Renal cortex interstitium (tissue), 11 donors: ENCODE data around the gene OPHN1. TPM values are rescaled to one million over a fixed set of nuclear protein-coding genes. Genes with fewer than 3 reads are reported as not detected.

Source experiments
- DNase-seq, 11 donors: peaks; one replicate each; pipeline ENCODE4 v3.0.0-alpha.2; 2013; ENCODE audit warnings: low read depth in 9 of 11, low spot score in 4 of 11; ENCODE audit errors: extremely low read depth in 1 of 11
- polyA plus RNA-seq, 3 donors: library from polyadenylated mRNA; unstranded; fragments of 120-200 nt; gene quantifications; one replicate each; pipeline ENCODE4 v1.2.1, GENCODE V29; 2013; ENCODE audit not compliant: insufficient read length in 3 of 3

OPHN1 gene
- polyA plus RNA-seq, 3 donors, result 8.8 to 11.3 (median 9.0) TPM

DNA sequence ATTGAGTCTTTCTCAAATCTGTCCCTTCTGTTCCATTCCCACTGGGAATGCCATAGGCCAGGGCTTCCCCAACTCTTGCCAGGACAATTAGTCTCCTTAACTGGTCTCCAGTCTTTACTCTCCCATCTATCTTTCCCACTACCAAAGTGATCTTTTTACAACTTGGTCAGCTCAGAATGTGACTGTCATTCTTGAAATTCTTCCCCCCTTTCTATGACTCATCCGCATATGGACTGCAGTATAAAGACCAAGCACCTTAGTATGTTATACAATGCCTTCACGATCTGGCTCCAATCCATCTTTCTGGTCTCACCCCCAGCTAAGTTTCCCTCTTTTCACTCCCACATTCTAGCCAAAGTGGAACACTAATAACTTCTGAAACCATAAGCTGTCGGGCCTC lies 383.8 kb downstream of the OPHN1 start:
- no peak for DNase-seq

DNA sequence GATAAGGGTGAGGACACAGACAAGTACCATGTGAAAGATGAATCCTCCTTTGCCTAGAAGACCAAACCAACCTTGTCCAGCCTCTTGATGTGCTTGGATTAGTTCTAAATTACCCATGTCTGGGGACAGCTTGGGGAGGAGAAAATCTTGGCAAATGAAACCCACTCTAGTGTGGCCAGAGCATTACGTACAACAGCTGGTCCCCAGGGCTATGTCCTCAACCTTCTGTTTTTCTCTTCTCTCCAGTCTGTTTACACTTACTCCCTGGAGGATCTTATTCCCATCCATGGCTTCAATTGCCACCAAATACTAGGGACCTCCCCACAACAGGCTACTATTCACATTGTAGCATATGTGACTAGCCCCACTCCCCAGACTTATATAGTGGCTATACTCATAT lies 384.5 kb downstream of the OPHN1 start:
- no peak for DNase-seq

DNA sequence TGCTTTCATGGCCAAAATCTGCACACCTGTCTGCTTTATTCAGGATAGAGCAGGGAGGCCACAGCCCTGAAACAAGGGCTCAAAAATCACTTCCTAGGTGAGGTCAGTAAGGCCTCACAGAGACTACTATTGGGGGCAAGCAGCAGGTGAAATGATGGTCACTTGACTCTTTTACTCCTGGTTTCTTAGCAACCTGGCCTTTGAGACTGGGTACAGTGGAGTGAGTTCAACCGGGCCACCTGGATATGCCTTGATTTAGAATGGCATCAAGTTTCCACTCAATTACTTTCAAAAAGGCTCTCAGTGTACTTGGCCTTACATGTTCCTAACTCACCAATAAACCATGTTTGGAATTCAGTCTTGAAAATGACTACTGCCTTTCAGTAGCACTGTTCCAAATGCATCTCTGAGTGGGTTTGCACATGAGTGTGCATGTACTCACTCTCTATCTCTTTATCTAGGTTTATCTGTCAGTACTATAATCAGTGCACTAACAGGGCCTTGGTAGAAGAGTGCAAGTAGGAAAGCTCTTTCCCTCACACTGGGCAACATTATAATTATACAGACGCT lies 388.2 kb downstream of the OPHN1 start:
- peak in 1 of 11 donors; percentile 4 for DNase-seq

DNA sequence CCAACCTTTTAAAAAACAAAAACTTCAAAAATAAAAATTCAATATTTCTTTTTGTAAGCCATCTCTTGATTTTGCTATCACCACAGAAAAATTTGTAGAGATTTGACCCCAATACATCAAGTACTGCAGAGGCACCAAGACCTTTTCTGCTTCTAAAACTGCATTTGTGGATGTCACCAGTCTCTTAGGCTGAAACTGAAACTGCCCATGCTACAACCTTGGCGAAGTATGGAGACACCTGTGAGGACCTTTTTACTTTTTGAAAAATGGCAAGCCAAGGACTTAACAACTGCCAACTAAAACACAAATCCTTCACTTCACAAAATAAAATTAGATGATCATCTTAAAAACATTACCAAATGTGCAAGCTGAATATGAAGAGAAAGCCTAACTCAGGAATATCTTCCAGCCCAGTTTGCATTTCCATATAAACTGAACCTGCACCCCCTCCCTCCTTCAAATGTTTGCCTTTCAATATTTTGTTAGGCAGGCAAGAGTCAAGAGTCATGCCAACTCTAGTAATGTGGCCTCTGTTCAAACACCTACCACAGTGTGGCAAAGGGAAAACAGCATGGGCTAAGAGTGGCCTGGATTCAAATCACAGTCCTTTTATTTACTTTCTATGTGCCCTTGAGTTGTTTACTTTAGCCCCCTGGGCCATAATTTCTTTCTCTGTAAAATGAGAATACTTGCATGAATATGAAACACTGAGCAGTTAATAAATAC lies 389.4 kb downstream of the OPHN1 start:
- DNase-seq, result no peak

DNA sequence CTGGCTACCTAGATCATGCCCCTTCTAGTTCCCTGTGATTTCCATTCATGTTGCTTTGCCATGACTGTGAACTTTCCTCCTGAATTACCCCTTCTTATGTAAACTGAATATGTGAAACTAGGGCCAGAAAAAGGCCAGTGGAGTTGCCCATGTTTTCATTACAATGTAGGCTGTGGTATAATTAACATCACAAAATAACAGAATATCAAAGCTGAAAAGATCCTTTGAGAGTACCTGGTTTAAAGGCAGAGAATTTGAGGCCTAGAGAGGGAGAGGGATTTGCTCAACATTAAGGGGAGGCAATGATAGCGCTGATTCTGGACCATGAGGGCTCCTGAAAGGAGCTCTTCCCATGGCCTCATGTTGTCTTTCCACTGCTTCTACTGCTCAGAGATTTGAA lies 392.2 kb downstream of the OPHN1 start:
- no peak for DNase-seq

DNA sequence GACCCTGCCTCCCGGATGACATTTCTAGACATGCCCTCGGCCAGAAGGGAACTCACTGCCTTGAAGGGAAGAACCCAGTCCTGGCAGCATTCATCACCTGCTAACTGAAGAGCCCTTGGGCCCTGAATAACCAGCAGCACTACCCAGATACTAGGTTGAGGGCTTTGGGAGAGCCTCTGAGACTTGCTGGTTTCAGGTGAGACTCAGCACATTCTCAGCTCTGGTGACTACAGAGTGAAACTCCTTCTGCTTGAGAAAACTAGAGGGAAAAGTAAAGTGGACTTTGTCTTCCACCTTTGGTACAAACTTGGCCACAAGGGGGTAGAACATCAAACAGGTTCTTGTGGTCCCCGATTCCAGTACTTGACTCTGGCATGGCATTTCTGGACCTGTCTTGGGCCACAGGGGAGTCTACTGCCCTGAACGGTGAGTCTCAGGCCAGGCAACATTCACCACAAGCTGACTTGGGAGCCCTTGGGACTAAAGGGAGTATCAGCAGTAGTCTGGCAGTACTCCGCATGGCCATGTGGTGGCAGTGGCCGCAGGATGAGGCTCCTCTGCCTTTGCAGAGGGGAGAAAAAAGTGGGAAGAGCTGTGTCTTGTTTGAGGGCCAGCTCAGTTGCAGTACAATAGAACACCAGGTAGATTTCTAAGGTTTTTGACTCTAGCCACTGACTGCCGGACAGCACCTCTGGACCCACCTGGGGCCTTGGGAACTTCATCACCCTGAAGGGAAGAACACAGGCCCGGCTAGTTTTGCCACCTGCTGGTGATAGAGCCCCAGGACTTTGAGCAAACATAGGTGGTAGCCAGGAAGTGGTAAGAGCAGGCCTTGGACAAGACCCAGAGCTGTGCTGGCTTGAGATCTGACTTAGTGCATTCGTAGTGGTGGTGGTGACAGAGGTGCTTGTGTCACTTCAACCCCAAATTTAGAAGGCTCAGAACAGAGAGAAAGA lies 414.8 kb downstream of the OPHN1 start:
- no peak for DNase-seq

DNA sequence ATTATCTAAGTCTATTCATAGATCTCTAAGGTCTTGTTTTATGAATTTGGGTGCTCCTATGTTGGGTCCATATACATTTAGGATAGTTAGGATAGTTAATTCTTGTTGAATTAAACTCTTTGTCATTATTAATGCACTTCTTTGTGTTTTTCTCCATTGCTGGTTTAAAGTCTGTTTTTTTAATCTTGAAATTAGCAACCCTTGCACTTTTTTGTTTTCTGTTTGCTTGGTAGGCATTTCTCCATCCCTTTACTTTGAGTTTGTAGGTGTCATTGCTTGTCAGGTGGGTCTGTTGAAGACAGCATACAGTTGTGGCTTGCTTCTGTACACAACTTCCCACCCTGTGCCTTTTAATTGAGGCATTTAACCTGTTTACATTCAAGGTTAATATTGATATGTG lies 434.8 kb downstream of the OPHN1 start:
- DNase-seq, result no peak

Other genes starting within 250 kb of the OPHN1 start
- gene YIPF6, start 65.6 kb upstream of the OPHN1 start, polyA plus RNA-seq, result 10 to 100 TPM; 39.5 to 47.6 (median 46.7) TPM
- 10 to 100 TPM; 17.1 to 21.3 (median 21.0) TPM for gene STARD8, start 214.2 kb upstream of the OPHN1 start, polyA plus RNA-seq